Lung (tissue), 12 donors: ENCODE measurements around the gene STPG3. TPM values are rescaled to one million over a fixed set of nuclear protein-coding genes. Genes with fewer than 3 reads are reported as not detected.

ENCODE experiments used
- ATAC-seq: fragments of 200-7000 bp; cut with Tn5 transposase; one replicate; pipeline ENCODE4 v1.9.1; 2020; ENCODE audit warnings: moderate number of reproducible peaks; ENCODE audit not compliant: insufficient read depth, low FRiP score
- DNase-seq, 3 donors: peaks; one replicate each; pipeline ENCODE4 v3.0.0-alpha.2; 2013 to 2017
- H3K27ac ChIP-seq, 2 donors: one replicate each; pipeline ENCODE4 v1.5.1; 2013; ENCODE audit warnings: mild to moderate bottlenecking in 2 of 2, moderate library complexity in 2 of 2, control low read depth in 1 of 2, inconsistent platforms in 1 of 2, low read depth in 1 of 2, low read length in 1 of 2
- H3K27me3 ChIP-seq, 3 donors: one replicate each; pipeline ENCODE4 v1.5.1; 2013; ENCODE audit warnings: low read length in 2 of 3; ENCODE audit not compliant: control insufficient read depth in 3 of 3, insufficient read depth in 3 of 3
- H3K36me3 ChIP-seq, 4 donors: one replicate each; pipeline ENCODE4 v1.5.1; 2013; ENCODE audit warnings: low read length in 4 of 4, mild to moderate bottlenecking in 1 of 4, moderate library complexity in 1 of 4; ENCODE audit not compliant: control insufficient read depth in 4 of 4, insufficient read depth in 4 of 4
- H3K4me1 ChIP-seq, 5 donors: one replicate each; pipeline ENCODE4 v1.5.1; 2013; ENCODE audit warnings: low read length in 5 of 5, mild to moderate bottlenecking in 2 of 5, moderate library complexity in 1 of 5; ENCODE audit not compliant: control insufficient read depth in 5 of 5, insufficient read depth in 5 of 5
- H3K4me3 ChIP-seq: one replicate; pipeline ENCODE4 v1.5.1; 2013; ENCODE audit warnings: mild to moderate bottlenecking, control low read depth, moderate library complexity
- H3K9ac ChIP-seq, 2 donors: one replicate each; pipeline ENCODE4 v1.5.1; 2013; ENCODE audit warnings: low read length in 2 of 2, control low read depth in 1 of 2; ENCODE audit not compliant: insufficient read depth in 1 of 2
- H3K9me3 ChIP-seq, 4 donors: one replicate each; pipeline ENCODE4 v1.5.1; 2013; ENCODE audit warnings: low read length in 3 of 4, mild to moderate bottlenecking in 1 of 4, moderate library complexity in 1 of 4; ENCODE audit not compliant: control insufficient read depth in 4 of 4, insufficient read depth in 3 of 4
- CTCF ChIP-seq: IDR thresholded peaks from 2 replicates; pipeline ENCODE4 v1.5.1; 2012; ENCODE audit warnings: mild to moderate bottlenecking; ENCODE audit errors: control extremely low read depth, extremely low read depth
- WGBS, 2 donors: extraction: QIAGEN DNeasy Blood & Tissue Kit; methylation state at CpG; one replicate each; pipeline ENCODE4 v1.1.7; 2013; 5-methylcytosine and 5-hydroxymethylcytosine counted together
- polyA plus RNA-seq, 2 donors: library from polyadenylated mRNA; stranded (reverse); fragments of 200-250 nt; gene quantifications; one replicate each; pipeline ENCODE4 v1.2.1, GENCODE V29; 2013
- total RNA-seq, 2 donors: library from RNA; depleted of rRNA in 1 of 2; stranded (reverse); fragments of >200 nt in 1 of 2; gene quantifications; one replicate each; pipeline ENCODE4 v1.2.1, GENCODE V29; 2014 to 2021
- donor health status: control.
- donor health status: control.
- donor health status: Bipolar disorder and iron deficiency.
- donor health status: healthy.
- donor health status: DM: yes; HTN: yes; CAD: no.

Gene STPG3
- total and polyA plus RNA-seq, 4 donors: 0.18 TPM; not detected in 3

- H3K27me3 ChIP-seq: no peaks in the 10 kb centered on the region
- no peak overlapping the region for H3K27ac ChIP-seq
- DNase-seq (no peak), ATAC-seq (no peak)
- TF ChIP-seq CTCF: no peak
- whole genome bisulfite sequencing, 2 donors: 70 to 78% methylated on average over 32 of the region's 32 CpGs
- no peaks in the 10 kb centered on the region for H3K9me3 ChIP-seq
- H3K4me3 ChIP-seq: no peak overlapping the region
- H3K9ac ChIP-seq: no peak overlapping the region
- peaks cover 6 to 30% (median 13%) of the 10 kb centered on the region in 4 donors for H3K36me3 ChIP-seq
- H3K4me1 ChIP-seq: peaks cover 3 to 27% (median 4%) of the 10 kb centered on the region in 5 donors
These were observed 20.0 kb downstream of the STPG3 start for GRCh38 chr9:137270929-137271695.

GRCh38 chr9:137271696-137272076, 20.6 kb downstream of the STPG3 start:
- H3K27me3 ChIP-seq: no peaks in the 10 kb centered on the region
- DNase-seq (no peak), ATAC-seq (no peak)
- TF ChIP-seq CTCF: no peak
- H3K27ac ChIP-seq: no peak overlapping the region
- WGBS, 2 donors: 13 to 32% methylated on average over 3 of the region's 3 CpGs
- H3K9ac ChIP-seq: no peak overlapping the region
- H3K4me3 ChIP-seq: no peak overlapping the region
- H3K4me1 ChIP-seq: peaks cover 3 to 32% (median 8%) of the 10 kb centered on the region in 5 donors
- H3K36me3 ChIP-seq: peaks cover 5 to 25% (median 12%) of the 10 kb centered on the region in 4 donors
- no peaks in the 10 kb centered on the region for H3K9me3 ChIP-seq

- Histone ChIP-seq H3K4me1 (peaks cover 3 to 34% (median 9%) of the 10 kb centered on the region in 5 donors), H3K9ac (no peak overlapping the region), H3K27ac (no peak overlapping the region), H3K9me3 (no peaks in the 10 kb centered on the region), H3K4me3 (no peak overlapping the region), H3K27me3 (no peaks in the 10 kb centered on the region), H3K36me3 (peaks cover 5 to 19% (median 11%) of the 10 kb centered on the region in 4 donors)
- ATAC-seq (no peak), DNase-seq (no peak)
- no peak for TF ChIP-seq CTCF
- 91 to 93% methylated on average over 38 to 39 of the region's 39 CpGs for WGBS, 2 donors
These were observed 21.4 kb downstream of the STPG3 start for GRCh38 chr9:137272241-137273094.
